NCI-H2107 treated with DMSO at 0.1 percent for 48 hours (cell line): ENCODE measurements around the gene KLRG1.

Experiments used
- DNase-seq: peaks from one replicate; lab custom pipeline; 2025; ENCODE audit not compliant: unreplicated experiment; lab: John Stamatoyannopoulos, UW

Gene KLRG1

DNA sequence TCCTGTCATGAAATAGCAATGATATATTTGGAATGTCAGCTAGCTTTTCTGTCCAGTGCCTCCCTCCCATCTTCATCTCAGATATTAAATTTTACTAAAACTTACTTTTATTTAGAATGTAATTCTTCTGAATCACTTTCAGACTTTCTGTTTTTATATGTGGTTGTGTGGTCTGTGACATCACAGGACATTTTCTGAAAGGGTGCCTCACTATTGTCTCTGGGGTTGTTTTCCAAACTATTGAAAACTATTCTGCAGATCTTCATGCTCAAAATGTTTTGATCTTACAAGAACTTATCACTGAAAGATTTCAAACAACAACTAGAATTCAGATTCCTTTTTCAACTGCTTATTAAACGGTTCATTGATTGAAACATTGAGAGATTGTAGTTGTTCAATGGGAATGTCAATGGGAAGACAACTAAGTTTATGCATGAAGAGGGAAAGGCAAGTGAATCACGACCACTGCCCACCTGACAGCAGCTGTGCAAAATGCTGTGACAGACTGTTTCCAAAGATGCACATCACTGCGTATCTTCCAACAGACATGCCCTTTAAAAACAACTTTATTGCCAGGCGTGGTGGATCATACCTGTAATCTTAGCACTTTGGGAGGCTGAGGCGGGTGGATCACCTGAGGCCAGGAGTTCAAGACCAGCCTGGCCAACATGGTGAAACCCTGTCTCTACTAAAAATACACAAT, 51.3 kb downstream of the KLRG1 start:
- DNase-seq: no peak

- no peak for DNase-seq
These were observed 52.0 kb downstream of the KLRG1 start for GRCh38 chr12:9041321-9041720.

DNA sequence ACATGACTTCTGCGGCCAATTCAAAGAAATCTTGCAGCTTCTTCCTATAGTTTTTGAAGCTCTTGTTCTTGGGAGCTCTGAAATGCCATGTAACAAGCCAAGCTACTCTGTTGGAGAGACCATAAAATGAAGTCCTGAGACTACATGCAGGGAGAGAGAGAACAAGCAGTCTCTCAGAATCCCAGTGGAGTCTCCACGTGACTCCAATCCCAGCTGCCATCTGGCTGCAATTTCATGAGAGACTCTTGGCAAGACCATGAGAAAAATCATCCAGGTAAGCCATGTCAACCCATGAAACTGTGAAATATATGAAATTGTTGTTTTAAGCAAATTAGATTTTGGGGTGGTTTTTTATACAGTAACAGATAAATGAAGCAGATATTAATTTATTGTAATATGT, 54.4 kb downstream of the KLRG1 start:
- DNase-seq: no peak

GRCh38 chr12:9047105-9047504, 57.8 kb downstream of the KLRG1 start:
- DNase-seq: no peak

GRCh38 chr12:9048930-9049329, 59.6 kb downstream of the KLRG1 start:
- DNase-seq: no peak

DNA sequence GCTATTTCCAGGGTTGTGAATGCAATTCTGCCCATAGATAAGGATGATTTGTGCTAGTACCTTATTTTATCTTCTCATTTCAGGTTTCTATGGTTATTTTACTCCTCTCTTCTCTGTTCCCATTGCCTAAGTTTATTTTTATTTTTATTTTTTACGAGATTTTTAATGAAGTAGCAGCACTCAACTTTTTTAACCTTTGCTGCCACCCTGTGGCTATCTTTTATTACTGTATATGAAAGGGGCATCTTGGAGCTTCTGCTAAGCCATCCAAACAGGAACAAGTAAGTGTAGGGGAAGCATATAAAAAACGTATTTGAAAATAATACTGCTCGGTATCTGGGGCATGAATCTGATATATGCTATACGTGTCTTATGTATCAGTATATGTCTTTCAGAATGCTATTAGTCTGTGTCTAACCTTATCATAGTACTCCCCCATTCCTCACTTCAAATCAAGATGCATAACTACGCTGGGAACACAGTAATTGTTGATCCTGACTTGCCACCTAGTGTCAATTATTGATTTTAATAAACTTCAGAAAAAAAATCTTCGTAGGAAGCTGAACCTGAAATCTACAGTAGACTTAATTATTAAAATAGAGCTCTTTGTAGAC, 60.3 kb downstream of the KLRG1 start:
- DNase-seq: no peak

DNA sequence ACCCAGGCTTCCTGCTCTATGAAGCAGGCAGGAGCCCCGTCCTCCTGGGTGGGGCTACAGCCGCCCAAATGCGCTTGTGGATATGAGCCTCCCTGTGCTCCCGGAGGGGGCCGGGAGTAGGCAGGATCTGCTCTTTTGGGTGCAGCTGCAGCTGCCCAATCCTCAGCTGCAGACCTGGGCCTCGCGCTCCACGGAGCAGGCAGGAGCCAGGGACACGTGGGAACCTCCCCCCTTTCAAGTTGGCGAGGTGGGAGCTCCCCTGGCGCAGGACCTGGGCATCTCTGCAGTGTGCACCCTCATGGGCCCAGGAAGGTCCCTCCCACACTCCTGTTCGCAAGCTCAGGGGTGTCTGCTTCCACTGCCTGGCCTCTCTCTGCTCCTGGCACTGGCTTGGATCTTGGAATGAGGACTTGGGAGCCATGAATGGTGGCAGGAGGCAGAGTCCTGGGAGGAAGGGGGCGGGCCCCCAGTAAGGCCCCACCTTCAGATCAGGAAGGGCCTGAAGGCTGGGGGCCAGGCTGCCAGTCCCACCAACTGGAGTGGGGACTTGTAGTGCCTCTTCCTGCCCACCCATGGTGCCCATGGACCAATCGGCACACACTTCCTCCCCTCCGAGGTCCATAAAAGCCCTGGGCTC, 61.3 kb downstream of the KLRG1 start:
- no peak for DNase-seq

DNA sequence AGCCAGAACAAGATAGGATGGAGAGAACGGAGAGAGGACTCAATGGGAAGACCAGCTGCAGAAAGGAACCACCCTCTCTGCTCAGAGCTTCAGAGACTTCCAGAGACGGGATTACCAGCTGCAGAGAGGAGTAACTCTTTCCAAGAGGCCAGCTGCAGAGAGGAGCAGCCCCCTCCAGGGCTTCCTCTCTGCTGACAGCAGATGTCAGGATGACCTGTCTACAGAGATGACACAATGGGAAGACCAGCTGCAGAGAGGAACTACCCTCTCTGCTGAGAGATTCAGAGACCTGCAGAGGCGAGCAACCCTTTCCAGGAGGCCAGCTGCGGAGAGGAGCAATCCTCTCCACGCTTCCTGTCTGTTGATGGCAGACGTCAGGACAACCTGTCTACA, 61.8 kb downstream of the KLRG1 start:
- no peak for DNase-seq

- DNase-seq: no peak
These were observed 63.3 kb downstream of the KLRG1 start for GRCh38 chr12:9052610-9053009.
